Stimulated activated CD4-positive, alpha-beta T cell treated with anti-CD3 and anti-CD28 coated beads, Interleukin-1b, Interleukin-23, amount 100 ng/mL, for 24 hours (primary cell): Measurements from ENCODE around the gene USP17L26.
"Not testable (repeated sequence)": the region's sequence is repeated elsewhere in the genome, so short reads cannot be mapped to it uniquely, and the experiment has no call there.

Source experiments
- DNase-seq, 4 experiments: peaks; one replicate each; pipeline ENCODE4 v3.0.0-alpha.2; 2020; ENCODE audit warnings: low read depth in 4 of 4, low spot score in 1 of 4

The USP17L26 gene, protein sequence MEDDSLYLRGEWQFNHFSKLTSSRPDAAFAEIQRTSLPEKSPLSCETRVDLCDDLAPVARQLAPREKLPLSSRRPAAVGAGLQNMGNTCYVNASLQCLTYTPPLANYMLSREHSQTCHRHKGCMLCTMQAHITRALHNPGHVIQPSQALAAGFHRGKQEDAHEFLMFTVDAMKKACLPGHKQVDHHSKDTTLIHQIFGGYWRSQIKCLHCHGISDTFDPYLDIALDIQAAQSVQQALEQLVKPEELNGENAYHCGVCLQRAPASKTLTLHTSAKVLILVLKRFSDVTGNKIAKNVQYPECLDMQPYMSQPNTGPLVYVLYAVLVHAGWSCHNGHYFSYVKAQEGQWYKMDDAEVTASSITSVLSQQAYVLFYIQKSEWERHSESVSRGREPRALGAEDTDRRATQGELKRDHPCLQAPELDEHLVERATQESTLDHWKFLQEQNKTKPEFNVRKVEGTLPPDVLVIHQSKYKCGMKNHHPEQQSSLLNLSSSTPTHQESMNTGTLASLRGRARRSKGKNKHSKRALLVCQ

DNA sequence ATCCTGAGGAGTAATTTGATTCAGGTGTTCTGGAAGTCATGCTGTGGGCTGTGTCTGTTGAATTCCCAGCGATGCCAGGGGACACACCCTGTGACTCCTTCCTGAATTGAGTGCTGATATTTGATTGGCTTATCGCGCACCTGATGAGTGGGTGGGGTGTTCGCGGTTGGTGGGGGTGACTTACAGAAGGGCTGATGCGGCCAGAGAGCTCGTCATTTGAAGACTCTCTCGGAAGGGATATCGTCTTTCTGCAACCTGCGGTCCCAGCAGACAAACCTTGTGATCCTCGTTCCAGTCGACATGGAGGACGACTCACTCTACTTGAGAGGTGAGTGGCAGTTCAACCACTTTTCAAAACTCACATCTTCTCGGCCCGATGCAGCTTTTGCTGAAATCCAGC lies at the start of gene USP17L26:
USP17L26 (plus strand) TSS at position 301 of the 400 bp plus-strand sequence; CDS start at position 301, 0 bp downstream.
- DNase-seq = not testable (repeated sequence)

DNA sequence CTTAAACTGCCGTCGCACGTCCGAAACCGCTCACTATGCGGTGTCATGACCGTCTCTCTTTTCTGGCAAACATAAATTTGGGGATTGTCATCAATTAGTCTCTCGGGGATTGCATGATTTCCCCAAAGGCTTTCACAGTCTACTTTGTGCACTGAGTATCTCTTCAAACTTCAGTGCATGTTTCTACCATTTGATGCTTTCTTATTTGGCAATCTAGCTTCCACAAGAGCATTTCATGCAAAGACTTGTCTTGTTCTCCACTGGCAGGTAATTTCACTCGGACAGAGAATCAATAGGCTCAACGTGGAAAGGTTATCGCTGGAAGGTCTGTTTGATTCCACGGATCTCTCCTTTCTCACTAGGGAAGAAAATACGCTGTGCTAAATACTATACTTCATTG lies 10.3 kb upstream of the USP17L26 start:
- not testable (repeated sequence) for DNase-seq

- not testable (repeated sequence) for DNase-seq
Observed at GRCh38 chr4:9324865-9325264, 9.6 kb upstream of the USP17L26 start, which contains the start of gene USP17L24. USP17L24 (plus strand) TSS chr4:9325165; CDS start chr4:9325165, 0 bp downstream.

DNA sequence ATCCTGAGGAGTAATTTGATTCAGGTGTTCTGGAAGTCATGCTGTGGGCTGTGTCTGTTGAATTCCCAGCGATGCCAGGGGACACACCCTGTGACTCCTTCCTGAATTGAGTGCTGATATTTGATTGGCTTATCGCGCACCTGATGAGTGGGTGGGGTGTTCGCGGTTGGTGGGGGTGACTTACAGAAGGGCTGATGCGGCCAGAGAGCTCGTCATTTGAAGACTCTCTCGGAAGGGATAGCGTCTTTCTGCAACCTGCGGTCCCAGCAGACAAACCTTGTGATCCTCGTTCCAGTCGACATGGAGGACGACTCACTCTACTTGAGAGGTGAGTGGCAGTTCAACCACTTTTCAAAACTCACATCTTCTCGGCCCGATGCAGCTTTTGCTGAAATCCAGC lies 4.8 kb upstream of the USP17L26 start, which contains the start of gene USP17L25:
USP17L25 (plus strand) TSS at position 301 of the 400 bp plus-strand sequence; CDS start at position 301, 0 bp downstream.
- DNase-seq = not testable (repeated sequence)

DNA sequence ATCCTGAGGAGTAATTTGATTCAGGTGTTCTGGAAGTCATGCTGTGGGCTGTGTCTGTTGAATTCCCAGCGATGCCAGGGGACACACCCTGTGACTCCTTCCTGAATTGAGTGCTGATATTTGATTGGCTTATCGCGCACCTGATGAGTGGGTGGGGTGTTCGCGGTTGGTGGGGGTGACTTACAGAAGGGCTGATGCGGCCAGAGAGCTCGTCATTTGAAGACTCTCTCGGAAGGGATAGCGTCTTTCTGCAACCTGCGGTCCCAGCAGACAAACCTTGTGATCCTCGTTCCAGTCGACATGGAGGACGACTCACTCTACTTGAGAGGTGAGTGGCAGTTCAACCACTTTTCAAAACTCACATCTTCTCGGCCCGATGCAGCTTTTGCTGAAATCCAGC lies 4.6 kb downstream of the USP17L26 start, which contains the start of gene USP17L5:
USP17L5 (plus strand) TSS at position 301 of the 400 bp plus-strand sequence; CDS start at position 301, 0 bp downstream.
- not testable (repeated sequence) for DNase-seq

- not testable (repeated sequence) for DNase-seq
Observed at GRCh38 chr4:9343848-9344247, 9.4 kb downstream of the USP17L26 start, which contains the start of gene USP17L27. USP17L27 (plus strand) TSS chr4:9344148; CDS start chr4:9344148, 0 bp downstream.

DNA sequence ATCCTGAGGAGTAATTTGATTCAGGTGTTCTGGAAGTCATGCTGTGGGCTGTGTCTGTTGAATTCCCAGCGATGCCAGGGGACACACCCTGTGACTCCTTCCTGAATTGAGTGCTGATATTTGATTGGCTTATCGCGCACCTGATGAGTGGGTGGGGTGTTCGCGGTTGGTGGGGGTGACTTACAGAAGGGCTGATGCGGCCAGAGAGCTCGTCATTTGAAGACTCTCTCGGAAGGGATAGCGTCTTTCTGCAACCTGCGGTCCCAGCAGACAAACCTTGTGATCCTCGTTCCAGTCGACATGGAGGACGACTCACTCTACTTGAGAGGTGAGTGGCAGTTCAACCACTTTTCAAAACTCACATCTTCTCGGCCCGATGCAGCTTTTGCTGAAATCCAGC lies 14.1 kb downstream of the USP17L26 start, which contains the start of gene USP17L28:
USP17L28 (plus strand) TSS at position 301 of the 400 bp plus-strand sequence; CDS start at position 301, 0 bp downstream.
- DNase-seq = not testable (repeated sequence)

- not testable (repeated sequence) for DNase-seq
Observed at GRCh38 chr4:9350866-9351265, 16.4 kb downstream of the USP17L26 start.

- DNase-seq = not testable (repeated sequence)
Observed at GRCh38 chr4:9353338-9353737, 18.9 kb downstream of the USP17L26 start, which contains the start of gene USP17L29. USP17L29 (plus strand) TSS chr4:9353638; CDS start chr4:9353638, 0 bp downstream.

GRCh38 chr4:9362829-9363228 lies 28.4 kb downstream of the USP17L26 start, which contains the start of gene USP17L30:
USP17L30 (plus strand) TSS chr4:9363129; CDS start chr4:9363129, 0 bp downstream.
- DNase-seq = not testable (repeated sequence)

- not testable (repeated sequence) for DNase-seq
Observed at GRCh38 chr4:9379881-9380280, 45.4 kb downstream of the USP17L26 start.

GRCh38 chr4:9381012-9381534 lies 46.6 kb downstream of the USP17L26 start:
- DNase-seq = peak in 3 of 4 experiments; percentile 16 to 40 (median 32)

DNA sequence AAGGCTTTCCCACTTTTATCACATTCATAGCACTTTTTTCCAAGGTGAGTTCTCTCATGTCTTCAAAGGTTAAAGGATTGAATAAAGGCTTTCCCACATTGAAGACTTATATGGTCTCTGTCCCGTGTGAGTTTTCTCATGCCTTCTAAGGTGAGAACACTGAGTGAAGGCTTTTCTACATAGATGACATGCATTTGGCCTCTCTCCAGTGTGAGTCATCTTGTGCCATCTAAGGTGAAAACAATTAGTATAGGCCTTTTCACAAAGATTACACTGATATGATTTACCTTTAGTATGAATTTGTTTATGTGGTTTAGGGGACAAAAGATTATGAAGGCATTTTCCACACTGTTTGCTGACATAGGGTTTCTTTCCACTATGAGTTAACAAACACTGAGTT lies 49.7 kb downstream of the USP17L26 start:
- no peak for DNase-seq
